Hepatocyte (in vitro differentiated cells): ENCODE measurements around the gene NCAPG2. TPM values are rescaled to one million over a fixed set of nuclear protein-coding genes. Genes with fewer than 3 reads are reported as not detected.

Experiments used
- DNase-seq: peaks from one replicate; pipeline ENCODE4 v3.0.0-alpha.2; 2016; ENCODE audit warnings: low spot score
- H2AFZ ChIP-seq: fragments of 200-600 bp; sonication (generic); 2 replicates; pipeline ENCODE4 v1.6.0; 2016; ENCODE audit warnings: antibody characterized with exemption, mild to moderate bottlenecking
- H3K27ac ChIP-seq: fragments of 200-600 bp; sonication (generic); 2 replicates; pipeline ENCODE4 v1.5.1; 2016; ENCODE audit warnings: mild to moderate bottlenecking
- H3K27me3 ChIP-seq: fragments of 200-600 bp; sonication (generic); 2 replicates; pipeline ENCODE4 v1.6.1; 2016
- H3K36me3 ChIP-seq: fragments of 200-600 bp; sonication (generic); replicated peaks from 2 replicates; pipeline ENCODE4 v1.5.1; 2016; ENCODE audit warnings: low read depth; ENCODE audit not compliant: insufficient read depth
- H3K4me1 ChIP-seq: fragments of 200-600 bp; sonication (generic); 2 replicates; pipeline ENCODE4 v1.5.1; 2016; ENCODE audit warnings: mild to moderate bottlenecking, moderate library complexity; ENCODE audit not compliant: insufficient read depth
- H3K4me2 ChIP-seq: fragments of 200-600 bp; sonication (generic); 2 replicates; pipeline ENCODE4 v1.6.0; 2016
- H3K4me3 ChIP-seq: fragments of 200-600 bp; sonication (generic); 2 replicates; pipeline ENCODE4 v1.5.1; 2016; ENCODE audit warnings: mild to moderate bottlenecking
- H3K79me2 ChIP-seq: fragments of 200-600 bp; sonication (generic); 2 replicates; pipeline ENCODE4 v1.6.0; 2017; ENCODE audit warnings: mild to moderate bottlenecking
- H3K9me2 ChIP-seq: fragments of 200-600 bp; sonication (generic); replicated peaks from 2 replicates; pipeline ENCODE4 v1.6.0; 2017; ENCODE audit warnings: mild to moderate bottlenecking; ENCODE audit not compliant: insufficient read depth
- H3K9me3 ChIP-seq: fragments of 200-600 bp; sonication (generic); 2 replicates; pipeline ENCODE4 v1.5.1; 2016; ENCODE audit warnings: low read depth, mild to moderate bottlenecking
- H4K20me1 ChIP-seq: fragments of 200-600 bp; sonication (generic); 2 replicates; pipeline ENCODE4 v1.6.0; 2016; ENCODE audit warnings: mild to moderate bottlenecking; ENCODE audit not compliant: insufficient read depth, poor library complexity, severe bottlenecking
- EZH2 ChIP-seq: fragments of 200-600 bp; sonication (generic); IDR thresholded peaks from 2 replicates; pipeline ENCODE4 v1.6.1; 2016; ENCODE audit warnings: antibody characterized with exemption, mild to moderate bottlenecking, borderline replicate concordance
- EZH2phosphoT487 ChIP-seq: fragments of 200-600 bp; sonication (generic); IDR thresholded peaks from one replicate; pipeline ENCODE4 v1.6.1; 2018; ENCODE audit warnings: antibody characterized with exemption, mild to moderate bottlenecking, low read depth, moderate library complexity; ENCODE audit not compliant: unreplicated experiment, severe bottlenecking
- WGBS: methylation state at CpG from one replicate; pipeline ENCODE4 v1.1.6; 2016; ENCODE audit warnings: low lambda C conversion rate; ENCODE audit errors: missing lambda C conversion rate; 5-methylcytosine and 5-hydroxymethylcytosine counted together
- polyA plus RNA-seq: library from polyadenylated mRNA; unstranded; fragments of >200 nt; fragmentation: Nextera tagmentation; extraction: Ambion mirVana; gene quantifications from 2 replicates; pipeline ENCODE4 v1.2.1, GENCODE V29; 2016
- total RNA-seq: library from RNA; depleted of rRNA; stranded (reverse); fragments of >200 nt; gene quantifications from 2 replicates; pipeline ENCODE4 v1.2.3, GENCODE V29; 2014
- TF ChIP-seq, protein P1 (sequence below): fragments of 200-600 bp; sonication (generic); IDR thresholded peaks from 2 replicates; pipeline ENCODE4 v1.5.1; 2016; ENCODE audit warnings: antibody characterized with exemption, mild to moderate bottlenecking; ENCODE audit not compliant: poor library complexity

NCAPG2 gene
- total and polyA plus RNA-seq, 2 experiments from 2014 or later, result 6.2 to 9.5 TPM

DNA sequence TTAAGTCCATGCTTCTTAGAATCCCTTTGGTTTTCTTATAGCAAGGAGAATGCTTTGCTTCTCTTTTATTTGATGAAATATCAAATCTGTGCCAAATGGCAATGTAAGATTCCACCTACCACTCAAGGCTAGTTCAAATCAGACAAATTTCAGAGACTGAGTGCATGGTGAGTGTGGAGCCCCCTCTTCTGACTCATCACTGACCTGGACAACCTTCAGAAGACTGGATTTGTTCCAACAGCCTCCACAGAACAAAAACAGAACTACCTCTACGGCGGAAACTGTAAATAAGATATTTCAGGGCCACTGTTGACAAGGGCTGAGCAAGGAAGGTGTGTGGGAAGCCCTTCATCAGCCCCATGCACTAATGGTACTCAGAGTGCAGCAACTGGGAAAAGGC, 21.1 kb downstream of the NCAPG2 start:
- 91% methylated on average over 2 of the region's 2 CpGs for WGBS

DNA sequence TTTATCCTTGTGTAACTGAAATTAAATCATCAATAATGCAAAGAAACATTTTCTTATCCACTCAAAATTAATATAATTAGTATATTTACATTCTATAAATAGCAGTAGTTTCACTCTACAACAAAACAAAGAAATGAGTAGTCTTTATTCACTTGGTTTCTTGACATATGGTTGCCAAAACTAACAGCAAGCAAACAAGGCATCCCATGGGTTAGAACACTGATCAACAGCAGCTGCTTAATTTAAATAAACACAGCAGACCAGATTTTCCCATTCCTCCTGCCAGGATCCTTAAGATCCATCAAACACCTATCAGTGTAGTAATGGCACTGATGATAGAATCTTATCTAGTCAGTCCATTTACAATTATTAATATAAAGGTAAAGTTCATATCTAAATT, 22.1 kb downstream of the NCAPG2 start:
- TF ChIP-seq, protein P1, sequence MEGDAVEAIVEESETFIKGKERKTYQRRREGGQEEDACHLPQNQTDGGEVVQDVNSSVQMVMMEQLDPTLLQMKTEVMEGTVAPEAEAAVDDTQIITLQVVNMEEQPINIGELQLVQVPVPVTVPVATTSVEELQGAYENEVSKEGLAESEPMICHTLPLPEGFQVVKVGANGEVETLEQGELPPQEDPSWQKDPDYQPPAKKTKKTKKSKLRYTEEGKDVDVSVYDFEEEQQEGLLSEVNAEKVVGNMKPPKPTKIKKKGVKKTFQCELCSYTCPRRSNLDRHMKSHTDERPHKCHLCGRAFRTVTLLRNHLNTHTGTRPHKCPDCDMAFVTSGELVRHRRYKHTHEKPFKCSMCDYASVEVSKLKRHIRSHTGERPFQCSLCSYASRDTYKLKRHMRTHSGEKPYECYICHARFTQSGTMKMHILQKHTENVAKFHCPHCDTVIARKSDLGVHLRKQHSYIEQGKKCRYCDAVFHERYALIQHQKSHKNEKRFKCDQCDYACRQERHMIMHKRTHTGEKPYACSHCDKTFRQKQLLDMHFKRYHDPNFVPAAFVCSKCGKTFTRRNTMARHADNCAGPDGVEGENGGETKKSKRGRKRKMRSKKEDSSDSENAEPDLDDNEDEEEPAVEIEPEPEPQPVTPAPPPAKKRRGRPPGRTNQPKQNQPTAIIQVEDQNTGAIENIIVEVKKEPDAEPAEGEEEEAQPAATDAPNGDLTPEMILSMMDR, result no peak
- no peak for TF ChIP-seq EZH2phosphoT487
- TF ChIP-seq EZH2, result no peak
- H3K4me2 ChIP-seq, result no peak overlapping the region
- no peak overlapping the region for H3K27ac ChIP-seq

More for the DNA sequence above, 21.1 kb downstream of the NCAPG2 start:
- H3K27ac ChIP-seq, result no peak overlapping the region
- H3K9me3 ChIP-seq, result no peaks in the 10 kb centered on the region
- no peaks in the 10 kb centered on the region for H3K9me2 ChIP-seq
- H3K36me3 ChIP-seq, result no peaks in the 10 kb centered on the region
- H3K4me3 ChIP-seq, result no peak overlapping the region
- TF ChIP-seq EZH2phosphoT487 (no peak), EZH2 (no peak)
- TF ChIP-seq, protein P1, result no peak
- no peak overlapping the region for H2AFZ ChIP-seq
- H4K20me1 ChIP-seq, result no peaks in the 10 kb centered on the region
- no peaks in the 10 kb centered on the region for H3K27me3 ChIP-seq
- H3K4me1 ChIP-seq, result no peaks in the 10 kb centered on the region
- H3K4me2 ChIP-seq, result no peak overlapping the region
- no peaks in the 10 kb centered on the region for H3K79me2 ChIP-seq
- DNase-seq, result no peak

DNA sequence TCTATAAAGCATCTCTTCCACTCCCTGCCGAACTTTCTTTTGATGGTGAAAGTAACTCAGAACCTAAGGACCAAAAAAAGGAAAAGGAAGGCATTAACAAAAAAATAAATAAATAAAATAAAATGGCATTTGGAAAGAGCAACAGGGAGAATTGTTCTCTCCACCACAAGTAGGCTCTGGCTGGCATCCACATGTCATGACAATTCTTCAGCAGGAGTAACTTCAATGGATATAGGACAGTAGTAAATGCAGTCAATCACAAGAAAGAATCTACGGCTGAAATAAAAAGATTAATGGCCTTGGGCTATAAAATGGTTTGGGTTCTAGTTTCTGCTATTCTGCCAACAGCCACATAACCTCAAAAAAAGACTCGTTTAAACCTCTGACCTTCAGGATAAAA, 23.9 kb downstream of the NCAPG2 start:
- Histone ChIP-seq H3K4me3 (no peak overlapping the region), H3K9me2 (no peaks in the 10 kb centered on the region), H3K9me3 (no peaks in the 10 kb centered on the region), H3K4me1 (no peaks in the 10 kb centered on the region), H3K4me2 (no peak overlapping the region), H4K20me1 (no peaks in the 10 kb centered on the region), H3K79me2 (no peaks in the 10 kb centered on the region), H3K27me3 (no peaks in the 10 kb centered on the region), H2AFZ (no peak overlapping the region), H3K36me3 (no peaks in the 10 kb centered on the region), H3K27ac (no peak overlapping the region)
- TF ChIP-seq, protein P1, result no peak
- TF ChIP-seq EZH2 (no peak), EZH2phosphoT487 (no peak)
- DNase-seq, result no peak
- WGBS, result 48% methylated on average over 3 of the region's 3 CpGs

More for the DNA sequence above, 22.1 kb downstream of the NCAPG2 start:
- no peaks in the 10 kb centered on the region for H3K9me3 ChIP-seq
- H2AFZ ChIP-seq, result no peak overlapping the region
- H4K20me1 ChIP-seq, result no peaks in the 10 kb centered on the region
- no peaks in the 10 kb centered on the region for H3K9me2 ChIP-seq
- H3K4me3 ChIP-seq, result no peak overlapping the region
- H3K36me3 ChIP-seq, result no peaks in the 10 kb centered on the region
- H3K79me2 ChIP-seq, result no peaks in the 10 kb centered on the region
- H3K4me1 ChIP-seq, result no peaks in the 10 kb centered on the region
- no peaks in the 10 kb centered on the region for H3K27me3 ChIP-seq
- no peak for DNase-seq

DNA sequence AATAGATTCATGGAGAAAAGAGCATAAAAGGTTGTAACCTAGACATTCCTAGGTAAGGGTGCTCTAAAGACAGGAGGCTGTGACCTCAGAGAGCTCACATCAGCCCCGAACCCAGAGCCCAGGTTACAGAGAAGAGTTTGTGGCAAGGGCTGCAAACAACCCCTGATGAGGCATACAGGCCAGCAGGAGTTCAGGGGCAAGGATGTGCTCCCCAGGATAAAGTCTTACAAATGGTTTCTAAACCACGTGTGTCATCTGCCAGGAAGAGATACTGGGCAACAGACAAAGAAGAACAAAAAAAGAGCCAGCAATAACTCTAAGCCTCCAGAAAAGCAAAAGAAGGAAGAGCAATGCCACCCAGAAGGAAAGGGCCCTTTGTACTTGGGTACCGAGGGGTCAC, 27.7 kb downstream of the NCAPG2 start:
- H3K9me2 ChIP-seq, result no peaks in the 10 kb centered on the region
- H3K27ac ChIP-seq, result no peak overlapping the region
- DNase-seq, result no peak
- H4K20me1 ChIP-seq, result no peaks in the 10 kb centered on the region
- TF ChIP-seq EZH2phosphoT487 (no peak), EZH2 (no peak)
- TF ChIP-seq, protein P1, result no peak
- no peaks in the 10 kb centered on the region for H3K9me3 ChIP-seq
- H3K4me3 ChIP-seq, result no peak overlapping the region
- 93% methylated on average over 3 of the region's 3 CpGs for WGBS
- H3K27me3 ChIP-seq, result no peaks in the 10 kb centered on the region
- no peaks in the 10 kb centered on the region for H3K79me2 ChIP-seq
- no peak overlapping the region for H3K4me2 ChIP-seq
- H3K36me3 ChIP-seq, result no peaks in the 10 kb centered on the region
- no peaks in the 10 kb centered on the region for H3K4me1 ChIP-seq
- H2AFZ ChIP-seq, result no peak overlapping the region
